HG02852 (cell line): ENCODE measurements around the gene USP47.
A peak's percentile ranks its signal among the peaks of the same experiment; 100 is the strongest.

Source experiments
- ATAC-seq: cut with Tn5 transposase; IDR thresholded peaks from one replicate; pipeline ENCODE4 v1.9.1; 2021; ENCODE audit warnings: mild to moderate bottlenecking, moderate library complexity; ENCODE audit not compliant: unreplicated experiment

USP47 gene, protein sequence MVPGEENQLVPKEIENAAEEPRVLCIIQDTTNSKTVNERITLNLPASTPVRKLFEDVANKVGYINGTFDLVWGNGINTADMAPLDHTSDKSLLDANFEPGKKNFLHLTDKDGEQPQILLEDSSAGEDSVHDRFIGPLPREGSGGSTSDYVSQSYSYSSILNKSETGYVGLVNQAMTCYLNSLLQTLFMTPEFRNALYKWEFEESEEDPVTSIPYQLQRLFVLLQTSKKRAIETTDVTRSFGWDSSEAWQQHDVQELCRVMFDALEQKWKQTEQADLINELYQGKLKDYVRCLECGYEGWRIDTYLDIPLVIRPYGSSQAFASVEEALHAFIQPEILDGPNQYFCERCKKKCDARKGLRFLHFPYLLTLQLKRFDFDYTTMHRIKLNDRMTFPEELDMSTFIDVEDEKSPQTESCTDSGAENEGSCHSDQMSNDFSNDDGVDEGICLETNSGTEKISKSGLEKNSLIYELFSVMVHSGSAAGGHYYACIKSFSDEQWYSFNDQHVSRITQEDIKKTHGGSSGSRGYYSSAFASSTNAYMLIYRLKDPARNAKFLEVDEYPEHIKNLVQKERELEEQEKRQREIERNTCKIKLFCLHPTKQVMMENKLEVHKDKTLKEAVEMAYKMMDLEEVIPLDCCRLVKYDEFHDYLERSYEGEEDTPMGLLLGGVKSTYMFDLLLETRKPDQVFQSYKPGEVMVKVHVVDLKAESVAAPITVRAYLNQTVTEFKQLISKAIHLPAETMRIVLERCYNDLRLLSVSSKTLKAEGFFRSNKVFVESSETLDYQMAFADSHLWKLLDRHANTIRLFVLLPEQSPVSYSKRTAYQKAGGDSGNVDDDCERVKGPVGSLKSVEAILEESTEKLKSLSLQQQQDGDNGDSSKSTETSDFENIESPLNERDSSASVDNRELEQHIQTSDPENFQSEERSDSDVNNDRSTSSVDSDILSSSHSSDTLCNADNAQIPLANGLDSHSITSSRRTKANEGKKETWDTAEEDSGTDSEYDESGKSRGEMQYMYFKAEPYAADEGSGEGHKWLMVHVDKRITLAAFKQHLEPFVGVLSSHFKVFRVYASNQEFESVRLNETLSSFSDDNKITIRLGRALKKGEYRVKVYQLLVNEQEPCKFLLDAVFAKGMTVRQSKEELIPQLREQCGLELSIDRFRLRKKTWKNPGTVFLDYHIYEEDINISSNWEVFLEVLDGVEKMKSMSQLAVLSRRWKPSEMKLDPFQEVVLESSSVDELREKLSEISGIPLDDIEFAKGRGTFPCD (N-terminal part only)

DNA sequence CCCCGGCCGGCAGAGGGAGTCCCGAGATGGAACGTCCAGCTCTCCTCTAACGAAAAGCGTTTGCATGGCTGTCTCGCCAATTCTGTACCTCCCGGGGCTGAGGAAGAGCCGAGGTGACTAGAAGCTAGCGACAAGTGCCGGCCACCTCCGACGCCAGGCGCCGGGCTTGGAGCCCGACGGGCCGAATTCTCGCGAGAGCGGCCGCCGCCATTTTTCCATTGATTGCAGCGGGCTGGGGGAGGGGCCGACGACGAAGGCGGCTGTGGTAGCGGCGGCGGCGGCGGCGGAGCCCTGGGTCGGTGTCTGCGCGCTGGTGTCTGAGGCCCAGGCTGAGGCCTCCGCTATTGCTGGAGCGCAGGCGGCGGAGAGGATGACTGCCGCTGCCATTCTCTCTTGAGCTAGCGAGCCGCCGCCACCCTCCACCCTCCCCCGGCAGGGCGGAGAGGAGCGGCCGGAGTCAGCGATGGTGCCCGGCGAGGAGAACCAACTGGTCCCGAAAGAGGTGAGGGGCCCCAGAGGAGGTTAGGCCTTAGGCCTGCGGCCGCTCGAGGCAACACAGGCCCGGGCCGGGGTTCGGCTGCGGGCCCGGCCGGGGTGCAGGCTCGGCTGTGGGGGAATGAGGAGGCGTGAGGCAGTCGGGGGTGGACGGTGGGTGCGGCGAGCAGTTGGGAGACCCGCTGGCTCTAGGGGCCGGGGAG, at the start of gene USP47:
Gene USP47 (plus strand): TSS at position 250 of the 698 bp plus-strand sequence. CDS start 214 bp downstream, at position 464.
- peak; percentile 64 for ATAC-seq

DNA sequence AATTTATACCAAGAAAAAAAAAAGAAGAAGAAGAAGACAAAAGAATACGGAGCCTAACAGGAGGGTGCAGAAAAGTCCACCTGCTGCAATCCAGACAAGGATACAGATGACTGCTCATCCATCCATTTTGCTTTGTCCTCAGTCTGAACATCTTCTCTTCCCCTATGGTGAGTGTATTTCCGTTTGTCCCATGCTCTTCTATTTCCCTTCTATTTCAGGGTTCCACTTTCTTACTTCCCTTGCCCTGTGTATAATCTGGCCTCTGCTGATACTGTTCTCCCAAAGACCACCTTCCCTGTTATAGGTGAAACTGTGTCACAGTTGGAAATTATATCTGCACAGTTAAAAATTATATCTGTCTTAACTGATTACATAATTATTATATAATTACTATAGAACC, 48.7 kb upstream of the USP47 start:
- ATAC-seq = no peak

DNA sequence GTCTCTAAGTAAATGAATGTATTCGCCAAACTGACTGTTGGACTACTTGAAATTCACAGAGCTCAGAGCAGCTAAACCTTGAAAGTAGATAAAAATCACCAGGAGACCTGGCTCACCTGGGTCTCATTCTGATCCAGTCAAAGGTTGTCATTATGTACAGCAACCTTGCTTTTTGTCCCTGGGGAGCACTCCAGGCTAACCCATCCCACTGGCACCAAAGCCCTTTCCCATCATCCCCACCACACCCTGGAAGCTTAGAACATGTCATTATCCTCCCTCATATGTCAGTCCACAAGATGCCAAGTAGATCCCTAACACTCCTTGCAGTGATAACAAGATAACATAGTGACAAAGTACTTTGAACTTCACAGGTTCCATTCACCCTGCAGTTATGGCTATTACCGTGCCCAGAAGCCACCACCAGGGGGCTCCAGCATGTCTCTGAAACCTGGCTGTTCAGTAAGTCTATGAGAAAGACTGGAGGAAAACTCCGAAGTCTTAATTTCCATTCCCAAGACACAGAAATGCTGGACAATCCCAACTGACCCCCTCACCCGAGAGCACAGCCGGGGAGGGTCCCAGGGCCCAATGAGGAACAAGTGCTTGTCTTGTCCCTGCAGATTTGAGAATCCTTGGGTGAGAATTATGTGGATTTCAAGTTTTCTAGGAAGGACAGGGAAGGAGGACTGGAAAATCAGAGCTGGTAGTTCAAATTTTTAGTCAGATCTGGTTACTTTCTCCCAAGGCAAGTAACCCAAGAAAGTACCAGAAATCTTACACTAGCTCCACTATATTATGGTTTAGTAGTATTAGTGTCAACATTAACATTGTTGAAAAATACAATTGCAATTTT, 43.0 kb upstream of the USP47 start:
- peak; percentile 66 for ATAC-seq

DNA sequence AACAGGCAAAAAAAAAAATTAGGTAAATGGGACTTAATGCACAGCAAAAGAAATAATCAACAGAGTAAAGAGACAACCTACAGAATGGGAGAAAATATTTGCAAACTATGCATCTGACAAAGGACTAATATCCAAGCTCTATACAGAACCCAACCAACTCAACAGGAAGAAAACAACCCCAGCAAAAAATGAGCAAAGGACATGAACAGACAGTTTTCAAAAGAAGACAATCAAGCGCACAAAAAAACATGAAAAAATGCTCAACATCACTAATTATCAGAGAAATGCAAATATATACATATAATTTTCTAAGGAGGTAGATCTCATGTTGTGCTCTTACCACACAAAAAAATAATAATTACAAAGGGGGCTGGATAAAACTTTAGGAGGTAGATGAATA, 36.5 kb upstream of the USP47 start:
- no peak for ATAC-seq

DNA sequence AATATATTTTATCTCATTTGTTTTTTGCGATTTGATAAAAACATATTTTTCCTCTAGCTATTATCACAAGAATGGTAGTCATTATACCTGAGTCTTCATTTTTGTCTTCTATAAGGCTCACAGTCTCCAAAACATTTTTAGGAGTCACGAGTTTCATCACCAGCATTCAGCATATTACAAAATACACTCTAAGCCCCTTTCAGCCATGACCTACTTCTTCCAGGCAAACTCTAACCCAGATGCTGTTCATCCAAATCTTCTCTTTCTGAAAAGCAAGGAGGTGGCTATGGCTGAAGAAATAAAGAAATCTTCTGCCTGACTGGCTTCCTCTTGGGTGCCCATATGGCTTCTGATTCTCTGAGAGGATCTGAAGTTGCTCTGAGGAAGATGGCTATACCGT, 35.7 kb upstream of the USP47 start:
- ATAC-seq = no peak

DNA sequence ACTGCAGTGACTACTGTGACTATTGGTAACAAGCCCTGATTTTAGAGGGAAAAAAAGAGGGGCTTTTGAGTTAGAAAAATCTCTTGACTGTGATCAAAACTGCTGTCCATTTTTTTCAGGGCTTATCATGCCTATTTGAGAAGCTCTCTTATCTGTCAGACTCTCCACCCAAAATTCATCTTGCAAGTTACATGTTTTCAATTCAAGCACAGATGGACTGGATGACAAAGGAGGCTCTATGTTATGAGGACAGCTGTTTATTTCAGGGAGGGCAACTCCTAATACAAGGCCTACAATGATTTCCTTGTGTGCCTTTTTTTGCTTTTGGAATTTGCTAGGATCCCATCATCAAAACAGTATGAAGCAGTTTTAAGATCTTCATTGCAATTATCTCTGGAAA, 35.2 kb upstream of the USP47 start:
- ATAC-seq = no peak

DNA sequence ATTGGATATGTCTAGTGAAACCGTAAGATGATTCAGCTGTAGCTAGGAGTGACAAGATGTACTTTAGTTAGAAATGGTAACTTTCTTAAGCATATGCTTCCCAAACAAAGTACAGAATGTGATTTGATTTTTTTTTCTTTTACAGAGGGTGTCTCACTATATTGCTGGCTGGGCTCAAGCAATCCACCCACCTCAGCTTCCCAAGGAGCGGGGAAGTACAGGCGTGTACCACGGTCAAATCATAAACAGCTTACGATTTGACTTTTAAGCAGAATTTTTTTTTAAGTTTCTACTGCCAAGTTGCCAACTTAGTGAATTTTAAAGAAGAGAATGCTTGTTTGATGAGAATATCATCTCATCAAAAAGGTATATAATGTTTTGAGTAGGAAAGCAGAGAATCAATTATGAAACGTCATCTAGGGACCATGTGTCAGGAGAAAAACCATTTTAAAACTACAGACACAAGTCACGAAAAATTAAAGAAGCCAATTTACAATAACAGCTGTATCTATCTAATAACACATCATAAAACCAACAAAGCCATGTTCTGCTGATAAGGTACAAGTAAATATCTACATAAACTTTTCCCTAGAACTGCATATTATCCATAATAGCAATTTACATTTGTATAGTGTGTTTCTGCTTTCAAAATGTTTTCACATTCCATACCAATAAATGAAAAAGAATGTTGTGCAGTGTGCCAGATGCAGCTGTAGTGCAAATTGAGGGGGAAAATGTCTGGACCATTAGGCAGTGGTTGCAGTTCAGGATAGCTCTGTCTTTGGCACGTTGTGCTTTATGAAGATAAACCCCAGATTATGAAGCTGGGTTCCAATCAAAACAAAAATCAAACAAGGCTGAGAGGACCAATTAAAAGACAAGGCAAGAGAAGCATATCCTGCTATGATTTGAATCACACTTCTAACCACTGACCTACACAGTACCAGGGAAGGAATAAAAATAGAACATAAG, 33.7 kb upstream of the USP47 start:
- ATAC-seq = no peak

DNA sequence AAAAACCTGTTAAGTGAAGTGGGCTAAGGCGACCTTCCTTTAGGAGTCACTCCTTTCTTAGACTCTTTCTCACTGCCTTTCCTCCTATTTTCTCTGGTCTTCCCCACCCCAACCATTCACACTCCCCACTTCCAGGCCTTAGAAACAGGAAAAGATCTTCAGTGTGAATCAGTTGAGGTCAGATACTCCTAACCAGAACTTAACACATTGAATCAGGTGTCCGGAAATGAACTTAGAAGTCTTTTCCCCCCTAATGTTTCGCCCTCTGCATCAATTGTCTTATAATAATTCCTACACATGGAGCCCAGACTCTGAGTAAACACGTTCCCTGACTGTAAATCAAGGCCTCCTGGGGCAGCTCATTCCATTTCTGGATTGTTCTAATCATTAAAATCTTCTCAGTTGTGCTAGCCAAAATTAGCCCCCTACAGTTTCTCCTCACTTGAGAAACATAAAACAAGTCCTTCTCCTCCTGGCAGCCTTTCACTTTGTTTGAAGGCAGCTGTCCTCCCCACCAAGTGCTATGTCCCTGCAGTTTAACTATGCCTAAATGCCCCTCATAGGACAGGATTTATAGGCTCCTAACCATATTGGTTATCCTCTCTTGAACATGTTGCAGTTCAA, 32.7 kb upstream of the USP47 start:
- no peak for ATAC-seq

DNA sequence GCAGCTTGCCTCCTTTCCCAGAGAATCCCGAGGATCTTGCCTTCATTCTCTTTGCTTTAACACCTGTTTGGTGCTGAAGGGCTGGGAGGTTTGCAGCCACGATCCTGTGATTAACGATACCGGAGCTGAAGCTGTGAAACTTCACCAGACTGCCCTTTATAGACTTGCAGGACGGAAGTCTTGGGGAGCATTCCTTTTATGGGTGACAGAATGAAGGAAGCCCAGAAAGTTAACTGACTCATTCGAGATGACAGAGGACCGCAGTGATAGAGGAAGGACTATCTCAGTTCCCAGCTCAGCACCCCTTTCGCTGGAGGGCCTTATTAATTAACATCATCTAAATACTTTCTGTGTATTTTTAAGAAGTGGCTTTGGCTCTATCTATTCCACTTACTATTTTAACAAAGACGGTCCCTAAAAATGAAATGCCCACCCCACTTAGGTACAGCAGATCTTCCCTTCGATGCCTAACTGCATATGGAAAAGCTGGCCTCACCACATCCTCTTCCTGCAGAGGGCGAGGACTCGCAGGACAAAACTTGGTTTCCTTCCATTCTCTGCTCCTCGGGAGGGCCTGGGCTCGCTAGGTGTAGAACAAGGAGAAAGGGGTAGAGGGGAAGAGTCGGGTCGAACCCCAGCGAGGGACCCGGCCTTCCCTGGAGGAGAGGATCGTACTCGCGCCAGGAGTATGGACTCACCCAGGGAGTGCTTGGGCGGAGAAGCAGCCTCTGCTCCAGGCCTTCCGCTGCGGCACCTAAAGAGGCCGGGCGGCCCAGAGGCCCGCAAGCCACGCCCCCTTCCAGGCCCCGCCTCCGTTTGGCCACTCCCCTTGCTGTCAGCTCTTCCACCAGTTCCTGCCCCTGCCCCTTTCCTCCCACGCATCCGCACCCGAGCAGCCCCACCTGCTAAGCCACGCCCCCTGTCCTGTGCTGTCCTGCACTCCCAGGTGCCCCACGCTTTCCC, 30.7 kb upstream of the USP47 start:
- ATAC-seq = no peak

DNA sequence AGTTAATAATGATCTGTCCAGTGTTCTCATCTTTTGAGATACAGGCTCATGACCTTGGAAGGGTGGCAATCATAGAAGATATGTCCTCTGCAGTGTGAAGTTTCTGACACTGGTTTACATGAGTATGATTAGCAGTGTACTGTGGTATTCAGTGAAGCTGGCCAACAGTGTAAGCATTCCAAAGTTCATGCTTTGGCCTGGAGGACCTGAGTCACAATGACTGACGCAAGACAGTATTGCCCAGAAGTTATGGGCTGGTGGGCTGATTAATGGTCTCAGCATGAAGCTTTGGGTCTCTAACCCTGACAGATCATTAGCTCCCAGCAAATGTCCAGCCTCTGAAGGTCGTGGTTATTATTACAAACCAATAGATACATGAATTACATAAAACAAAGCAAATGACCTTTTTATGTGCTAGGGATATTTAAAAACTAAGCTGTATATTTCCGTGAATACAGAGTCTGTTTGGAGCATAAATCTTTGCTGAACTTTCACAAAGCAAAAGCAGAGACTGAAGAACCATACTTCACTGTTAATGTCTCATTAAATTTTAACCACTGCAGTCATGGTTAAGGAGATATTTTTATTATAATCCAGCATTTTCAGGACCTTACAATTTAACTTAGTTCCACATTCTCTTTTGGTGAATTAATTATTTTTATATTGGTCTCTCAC, 28.3 kb upstream of the USP47 start:
- ATAC-seq = no peak

DNA sequence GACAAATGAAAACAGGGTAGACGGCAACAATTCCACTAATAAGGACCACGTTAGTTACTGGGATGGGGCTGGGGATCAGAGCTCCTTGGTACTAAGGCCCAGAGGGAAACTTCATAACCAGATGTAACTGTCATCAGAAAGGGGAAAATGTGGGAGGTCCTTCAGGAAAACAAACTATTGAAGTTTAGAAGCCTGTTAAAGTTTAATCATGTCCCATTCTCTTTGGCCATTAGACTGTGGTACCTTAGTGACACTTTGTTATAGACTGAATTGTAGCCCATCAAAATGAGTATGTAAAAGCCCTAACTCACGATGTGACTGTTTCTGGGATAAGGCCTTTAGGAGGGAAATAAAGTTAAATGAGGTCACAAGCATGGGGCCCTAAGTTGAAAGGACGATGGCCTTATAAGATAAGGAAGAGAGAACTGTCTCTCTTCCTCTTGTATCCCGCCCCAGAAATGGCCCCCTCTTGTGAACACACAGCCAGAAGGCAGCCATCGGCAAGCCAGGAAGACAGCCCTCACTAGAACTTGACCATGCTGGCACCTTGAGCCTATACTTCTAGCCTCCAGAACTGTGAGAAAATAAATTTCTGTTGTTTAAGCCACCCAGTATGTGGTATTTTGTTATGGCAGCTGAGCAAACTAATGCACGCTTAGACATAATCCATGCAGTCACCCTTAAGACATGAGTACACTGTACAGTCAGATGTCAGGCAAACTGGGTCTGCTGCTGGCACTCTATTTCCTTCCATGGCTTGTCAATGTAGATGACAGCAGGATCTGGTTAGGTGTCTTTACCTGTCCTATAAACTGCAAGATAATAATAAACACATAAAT, 26.9 kb upstream of the USP47 start:
- ATAC-seq = no peak

DNA sequence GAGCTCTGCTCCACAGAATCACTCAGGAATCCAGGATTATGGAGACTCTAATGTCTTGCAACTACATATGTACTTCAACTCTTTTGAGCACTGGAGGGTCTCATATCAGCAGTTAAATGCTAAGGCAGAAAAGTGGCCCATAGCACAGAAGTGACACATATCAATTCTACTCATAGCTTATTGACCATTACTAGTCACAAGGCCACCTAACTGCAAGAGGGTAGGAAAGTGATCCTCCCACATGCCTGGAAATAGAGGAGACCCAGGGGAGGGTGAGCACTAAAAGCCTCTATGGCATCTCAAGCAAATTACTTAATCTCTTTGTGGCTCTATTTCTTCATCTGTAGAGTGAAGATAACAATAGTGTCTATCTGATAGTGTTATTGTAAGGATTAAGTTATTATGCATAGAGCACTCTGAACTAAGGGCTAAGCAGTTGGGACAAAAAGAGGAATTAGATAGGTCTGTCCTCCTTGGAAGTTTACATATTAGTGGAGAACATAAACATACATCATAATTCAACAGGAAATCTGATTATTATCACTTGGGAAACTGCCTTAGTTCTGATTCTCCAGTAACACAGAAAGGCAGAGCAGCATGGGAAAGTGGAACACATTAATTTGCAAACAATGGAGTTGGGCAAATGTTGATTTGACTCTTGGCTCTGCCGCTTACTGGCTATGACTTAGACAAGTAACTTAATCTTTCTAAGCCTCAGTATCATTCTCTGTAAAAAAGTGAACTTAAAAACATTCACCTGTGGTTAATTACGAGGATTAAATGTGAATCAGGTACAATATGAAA, 25.1 kb upstream of the USP47 start:
- no peak for ATAC-seq

DNA sequence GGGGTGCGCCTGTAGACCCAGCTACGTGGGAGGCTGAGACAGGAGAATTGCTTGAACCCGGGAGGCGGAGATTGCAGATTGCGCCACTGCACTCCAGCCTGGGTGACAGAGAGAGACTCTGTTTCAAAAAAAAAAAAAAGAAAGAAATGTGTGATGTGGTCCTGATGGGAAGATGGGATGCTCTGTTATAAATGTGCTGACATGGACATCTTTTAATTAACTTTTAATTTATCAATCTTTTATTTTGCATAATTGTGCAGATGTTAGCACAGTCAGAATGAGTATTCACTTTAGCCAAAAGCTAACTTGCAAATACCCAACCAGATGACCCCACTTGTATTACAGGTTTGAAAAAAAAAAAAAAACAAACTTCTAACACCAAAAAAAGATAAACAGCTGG, 23.8 kb upstream of the USP47 start:
- ATAC-seq = no peak

DNA sequence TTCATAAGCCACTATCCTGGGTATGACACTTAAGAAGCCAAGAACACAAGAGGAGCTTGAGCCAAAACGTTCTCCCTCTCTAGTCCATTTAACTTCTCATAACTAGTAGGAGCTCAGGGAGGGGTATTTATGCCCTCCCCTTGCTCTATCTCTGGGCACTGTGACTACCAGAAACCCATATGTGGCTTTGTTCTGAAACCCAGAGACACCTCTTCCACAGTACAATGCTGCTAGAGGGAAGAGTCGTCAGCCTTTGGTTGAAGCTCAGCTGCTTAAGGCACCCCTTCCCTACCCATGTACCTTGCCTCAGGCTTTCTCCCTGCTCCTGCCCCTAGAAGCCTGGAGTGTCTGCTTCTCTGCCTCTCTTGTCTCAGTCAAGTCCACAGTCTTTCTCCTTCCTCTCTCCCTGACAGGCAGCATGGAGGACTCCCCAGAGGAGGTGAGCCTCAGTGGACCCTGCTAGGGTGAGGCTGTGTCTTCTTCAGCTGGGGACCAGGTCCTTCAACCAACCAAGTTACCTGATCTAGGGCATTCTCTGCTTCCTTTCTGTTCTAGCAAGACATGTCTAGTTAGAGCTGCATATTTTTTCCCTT, 23.1 kb upstream of the USP47 start:
- ATAC-seq = no peak
